GM21447 (cell line): ENCODE data around the gene ANKS4B.
"Not testable (repeated sequence)": the region's sequence is repeated elsewhere in the genome, so short reads cannot be mapped to it uniquely, and the experiment has no call there.

ENCODE experiments used
- ATAC-seq: cut with Tn5 transposase; IDR thresholded peaks from one replicate; pipeline ENCODE4 v1.9.1; 2021; ENCODE audit not compliant: unreplicated experiment

ANKS4B gene

DNA sequence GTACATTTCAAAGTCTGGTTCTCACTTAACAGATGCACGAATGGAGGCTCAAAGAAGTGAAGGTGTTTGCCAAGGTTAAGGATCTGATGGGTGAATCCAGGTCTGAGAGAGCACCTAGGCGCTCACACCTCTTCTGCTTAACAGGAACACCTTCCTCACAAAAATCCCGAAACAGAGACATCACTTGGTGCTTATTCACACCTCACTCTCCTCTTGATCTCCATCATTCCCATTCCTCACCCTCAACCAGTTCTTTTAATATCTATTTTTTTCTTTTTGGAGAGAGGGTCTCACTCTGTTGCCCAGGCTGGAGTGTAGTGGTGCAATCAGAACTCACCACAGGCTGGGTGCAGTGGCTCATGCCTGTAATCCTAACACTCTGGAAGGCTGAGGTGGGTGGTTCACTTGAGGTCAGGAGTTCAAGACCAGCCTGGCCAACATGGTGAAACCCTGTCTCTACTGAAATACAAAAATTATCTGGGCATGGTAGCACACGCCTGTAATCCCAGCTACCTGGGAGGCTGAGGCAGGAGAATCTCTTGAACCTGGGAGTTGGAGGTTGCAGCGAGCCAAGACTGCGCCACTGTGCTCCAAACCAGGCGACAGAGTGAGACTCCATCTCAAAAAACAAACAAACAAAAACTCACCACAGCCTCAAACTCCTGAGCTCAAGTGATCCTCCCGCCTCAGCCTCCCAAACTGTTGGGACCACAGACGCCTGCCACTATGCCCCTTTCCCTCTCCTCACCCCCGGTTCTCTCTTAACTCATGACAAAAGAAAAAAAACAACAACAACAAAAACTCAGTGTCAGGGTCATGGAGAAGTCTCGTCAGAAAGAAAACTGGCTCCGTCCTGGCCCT, 29.5 kb downstream of the ANKS4B start:
- ATAC-seq: no peak

DNA sequence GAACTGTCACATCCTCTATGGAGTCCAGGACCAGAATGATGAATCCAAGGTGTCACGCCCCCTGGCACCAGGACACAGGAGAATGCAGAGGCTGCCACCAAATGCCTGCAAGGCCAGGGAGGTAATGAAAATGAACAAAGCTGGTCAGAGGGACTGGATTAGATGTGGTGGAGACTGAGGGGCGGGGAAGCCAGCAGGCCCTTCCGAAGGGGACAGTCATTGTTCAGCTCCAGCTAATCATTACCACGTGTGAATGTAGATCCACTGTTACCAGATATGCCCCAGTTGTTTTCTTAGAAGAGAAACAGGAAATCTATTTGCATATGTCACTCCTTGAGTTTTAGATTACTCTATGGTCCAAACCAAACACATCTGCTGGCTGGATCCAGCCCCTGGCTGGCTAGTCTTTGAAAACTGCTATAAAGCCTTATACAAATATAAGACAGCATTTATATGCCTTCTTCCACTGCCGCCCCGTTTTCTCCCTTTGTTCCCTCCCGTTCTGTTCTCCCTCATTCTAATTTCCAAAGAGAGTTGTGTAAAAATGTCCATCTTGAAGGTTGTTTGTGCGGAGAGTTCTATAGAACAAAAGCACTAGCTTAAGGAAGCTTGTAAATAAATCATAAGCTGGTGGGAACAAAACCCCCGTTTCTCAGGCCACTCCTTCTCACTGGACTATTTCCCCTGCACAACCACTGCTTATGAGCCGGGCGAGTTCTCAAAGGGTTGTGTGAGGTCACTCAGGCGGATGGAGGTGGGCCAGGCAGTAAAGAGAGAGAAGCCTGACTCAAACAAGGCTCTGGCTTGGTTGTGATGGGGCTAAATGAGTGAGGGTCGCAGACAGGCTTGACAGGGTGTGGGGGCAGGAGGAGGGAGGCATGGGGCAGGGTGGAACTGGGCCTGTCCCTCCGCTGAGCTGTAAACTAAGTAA, 30.4 kb downstream of the ANKS4B start:
- peak; percentile 92 for ATAC-seq

DNA sequence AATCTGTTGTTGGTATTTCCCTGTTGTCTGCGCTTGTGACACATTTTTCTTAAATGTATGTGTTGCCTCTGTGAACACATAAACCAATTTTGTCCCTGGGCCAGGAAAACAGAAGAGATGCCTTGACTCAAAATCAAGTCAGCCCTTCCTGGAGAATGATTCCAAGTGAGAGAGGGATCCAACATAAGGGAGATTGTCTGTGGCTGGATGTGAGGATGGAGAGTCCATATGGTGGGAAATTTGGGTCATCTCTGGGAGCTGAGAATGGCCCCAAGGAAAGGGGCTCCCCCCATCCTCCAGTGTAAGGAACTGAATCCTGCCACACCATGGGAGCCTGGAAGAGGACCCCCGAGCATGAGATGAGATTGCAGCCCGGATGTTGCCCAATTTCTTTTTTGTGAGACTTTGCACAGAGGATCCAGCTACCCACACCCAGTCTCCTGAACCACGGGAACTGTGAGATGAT, 31.1 kb downstream of the ANKS4B start:
- ATAC-seq: no peak

DNA sequence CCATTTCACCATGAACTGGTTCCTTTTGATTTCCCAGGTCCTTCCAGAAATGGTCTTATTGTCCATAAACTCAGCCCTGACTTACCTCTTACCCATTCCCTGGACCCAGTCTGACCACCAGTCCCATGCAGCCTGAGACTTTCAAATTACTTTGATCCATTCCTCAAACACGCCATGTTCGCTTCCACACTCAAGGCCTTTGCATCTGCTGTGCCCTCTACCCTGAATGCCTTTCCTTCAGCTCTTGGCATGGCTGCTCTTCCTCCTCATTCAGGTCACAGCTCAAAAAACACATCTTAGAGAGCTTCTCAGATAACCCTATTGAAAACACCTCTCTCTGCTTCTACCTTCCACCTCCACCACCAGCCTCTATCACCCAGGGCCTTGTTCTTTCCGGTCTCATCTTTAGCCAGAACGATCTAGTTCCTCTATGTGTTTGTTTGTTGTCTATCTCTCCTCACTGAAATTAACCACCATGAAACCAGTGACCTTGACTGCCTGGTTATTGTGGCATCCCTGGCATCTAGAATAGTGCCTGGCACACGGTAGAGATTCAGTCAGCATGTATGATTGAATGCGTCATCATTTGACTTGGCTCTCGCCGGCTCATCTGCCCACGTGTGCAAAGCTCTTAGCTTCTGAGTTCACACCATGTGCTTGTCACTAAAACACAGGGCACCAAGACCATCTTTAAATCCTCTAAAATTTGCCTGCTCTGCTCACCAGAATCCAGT, 31.8 kb downstream of the ANKS4B start:
- ATAC-seq: no peak

DNA sequence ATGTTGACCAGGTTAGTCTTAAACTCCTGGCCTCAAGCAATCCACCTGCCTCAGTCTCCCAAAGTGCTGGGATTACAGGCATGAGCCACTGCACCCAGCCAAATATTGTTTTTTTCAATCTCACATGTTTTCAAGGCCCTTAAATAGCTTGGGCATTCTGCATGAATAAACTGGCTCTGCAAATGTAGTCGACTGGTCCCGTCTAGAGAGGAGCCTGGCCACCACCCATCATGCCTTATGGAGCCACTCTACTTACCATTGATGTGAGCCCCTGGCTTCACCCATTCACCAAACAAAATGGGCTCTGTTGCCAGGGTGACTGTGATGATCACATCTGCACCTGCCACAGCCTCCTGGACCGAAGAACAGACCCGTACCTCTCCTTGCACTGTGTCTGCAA, 33.8 kb downstream of the ANKS4B start:
- no peak for ATAC-seq

DNA sequence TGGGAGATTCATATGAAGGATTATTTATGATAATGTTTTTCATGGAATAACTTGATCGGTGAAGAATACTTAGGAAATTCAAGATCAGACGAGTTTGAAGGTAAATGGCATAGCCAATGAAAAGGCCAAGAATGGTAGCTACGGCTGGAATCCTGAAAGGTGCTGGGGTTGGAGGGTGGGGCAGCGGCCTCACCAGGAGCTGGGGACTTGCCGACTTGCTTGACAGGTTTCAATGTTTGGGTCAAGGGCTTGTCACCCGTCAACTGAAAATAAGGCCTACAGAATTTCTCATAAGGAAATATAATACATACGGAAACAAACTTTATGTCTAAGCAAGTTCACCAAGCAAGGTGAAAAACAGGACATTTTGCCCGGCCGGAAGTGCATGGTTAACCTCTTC, 34.7 kb downstream of the ANKS4B start:
- ATAC-seq: no peak

DNA sequence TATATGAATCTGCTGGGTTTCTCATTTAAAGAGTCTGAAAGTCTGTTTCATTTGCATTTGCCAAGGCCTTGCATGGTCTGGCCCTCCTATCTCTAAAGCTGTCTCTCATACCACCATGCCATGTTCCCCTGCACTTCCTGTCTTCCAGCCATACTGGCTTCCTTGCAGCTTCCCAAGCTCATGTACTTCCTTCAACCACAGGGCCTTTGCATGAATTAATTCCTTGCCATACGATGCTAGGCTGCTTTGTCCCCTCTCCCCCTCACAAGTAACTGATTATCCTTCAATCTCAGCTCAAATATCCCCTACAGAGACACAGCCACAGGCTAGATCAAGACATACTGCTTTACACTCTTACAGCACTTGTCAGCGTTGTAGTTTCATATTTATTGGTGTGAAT, 38.8 kb downstream of the ANKS4B start:
- ATAC-seq: no peak

DNA sequence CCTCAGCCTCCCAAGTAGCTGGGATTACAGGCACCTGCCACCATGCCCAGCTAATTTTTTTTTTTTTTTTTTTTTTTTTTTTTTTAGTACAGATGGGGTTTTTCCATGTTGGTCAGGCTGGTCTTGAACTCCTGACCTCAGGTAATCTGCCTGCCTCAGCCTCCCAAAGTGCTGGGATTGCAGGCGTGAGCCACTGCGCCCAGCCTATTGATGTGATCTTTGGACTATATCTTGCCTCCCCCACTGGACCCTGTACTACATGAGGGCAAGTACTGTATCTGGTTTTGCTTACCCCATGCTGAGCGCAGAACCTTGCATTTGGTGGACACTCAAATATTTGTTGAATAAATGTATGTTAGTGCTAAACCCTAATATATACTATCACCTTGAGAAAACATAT, 39.3 kb downstream of the ANKS4B start:
- ATAC-seq: not testable (repeated sequence)

DNA sequence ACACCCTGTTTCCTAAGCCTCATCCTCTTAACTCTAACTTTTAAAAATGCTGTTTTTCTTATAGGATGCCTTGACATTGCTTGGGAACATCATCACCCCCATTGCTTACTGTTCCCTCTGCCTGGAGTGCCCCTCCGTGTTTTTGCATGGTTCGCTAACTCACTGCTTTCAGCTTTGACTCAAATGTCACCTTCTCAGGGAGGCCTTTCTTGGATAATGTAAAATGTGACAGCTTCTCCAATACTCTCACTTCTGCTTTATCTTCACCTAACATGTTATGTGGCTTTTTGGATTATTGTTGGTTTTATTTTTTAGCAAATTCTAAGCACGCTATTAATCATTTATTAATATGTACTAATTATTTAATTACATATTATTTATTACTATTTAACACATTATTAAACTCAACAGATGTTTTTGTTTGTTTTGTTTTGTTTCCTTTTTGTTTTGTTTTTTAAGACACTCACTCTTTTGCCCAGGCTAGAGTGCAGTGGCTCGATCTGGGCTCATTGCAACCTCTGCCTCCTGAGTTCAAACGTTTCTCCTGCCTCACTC, 40.8 kb downstream of the ANKS4B start:
- no peak for ATAC-seq

DNA sequence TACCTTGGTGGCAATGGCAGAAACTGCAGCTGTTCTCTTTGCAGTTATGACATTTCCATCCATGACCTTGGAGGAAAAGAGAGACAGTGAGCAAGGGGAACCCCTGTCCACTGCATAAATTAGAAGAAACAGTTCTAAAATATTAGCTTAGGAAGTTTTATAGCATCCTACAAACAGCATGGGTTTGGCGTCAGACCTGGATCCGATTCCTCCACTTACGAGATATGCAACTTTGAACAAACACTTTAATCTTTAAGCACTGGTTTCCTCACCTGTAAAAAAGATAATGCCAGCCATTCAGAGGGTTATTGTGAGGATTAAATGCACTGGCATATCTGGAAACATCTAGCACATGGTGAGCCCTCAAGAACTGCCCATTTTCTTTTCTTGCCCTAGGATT, 42.0 kb downstream of the ANKS4B start:
- no peak for ATAC-seq

DNA sequence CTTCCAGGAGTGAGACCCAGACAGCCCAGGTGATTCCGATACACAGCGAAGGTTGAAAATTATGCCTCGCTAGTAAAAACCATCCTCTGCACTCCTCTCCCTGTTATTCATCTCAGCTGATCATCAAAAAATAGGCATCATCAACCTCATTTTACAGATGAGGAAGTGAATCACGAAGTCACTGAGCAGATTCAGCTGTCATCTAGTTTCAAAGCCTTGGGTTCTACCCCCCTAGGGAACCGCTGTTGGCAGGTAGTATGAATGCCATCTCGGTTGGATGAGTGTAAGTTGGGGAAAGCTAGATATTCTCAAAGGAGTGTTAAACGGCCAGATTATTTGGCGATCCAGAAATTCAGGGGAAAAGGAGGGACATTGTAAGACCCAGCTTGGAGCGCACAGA, 42.6 kb downstream of the ANKS4B start:
- ATAC-seq: no peak

DNA sequence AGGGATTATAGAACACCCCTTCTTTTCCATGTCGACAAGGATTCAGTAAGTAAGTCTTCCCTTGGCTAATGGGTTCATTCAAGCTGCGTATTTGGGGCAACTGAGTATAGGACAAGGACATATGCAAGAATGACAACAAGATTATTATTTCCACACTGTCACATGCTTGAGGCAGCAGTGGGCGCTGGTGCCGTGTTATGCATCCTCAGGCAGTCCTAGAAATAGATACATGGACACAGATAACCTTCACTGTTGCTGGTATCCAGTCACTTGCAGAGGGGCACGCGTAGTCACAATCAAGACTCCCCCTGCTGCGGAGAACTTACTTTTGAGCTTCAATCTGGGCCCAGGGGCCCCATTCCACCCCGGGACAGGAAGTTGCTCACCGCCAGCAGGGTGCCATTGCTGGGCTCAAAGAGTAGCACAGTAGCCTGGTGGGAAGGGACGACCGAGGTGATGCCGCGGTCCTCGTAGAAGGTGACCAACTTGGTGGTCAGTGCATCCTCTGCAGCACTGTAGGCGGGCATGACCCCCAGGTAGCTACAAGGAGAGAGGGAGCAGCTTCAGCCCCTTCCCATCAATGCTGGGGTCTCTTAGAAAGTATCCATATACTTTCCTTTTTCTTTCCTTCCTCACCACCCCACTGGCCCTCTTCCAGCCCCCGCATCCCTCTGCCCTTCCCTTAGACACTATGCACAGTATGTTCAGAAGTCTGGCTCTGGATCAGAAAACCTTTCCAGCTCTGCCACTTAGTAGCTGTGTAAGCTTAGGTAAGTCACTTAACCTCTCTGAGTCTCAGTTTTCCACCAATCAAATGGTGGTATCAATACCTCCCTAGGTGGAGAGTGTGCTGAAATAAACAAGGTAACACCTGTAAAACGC, 43.8 kb downstream of the ANKS4B start:
- ATAC-seq: no peak

DNA sequence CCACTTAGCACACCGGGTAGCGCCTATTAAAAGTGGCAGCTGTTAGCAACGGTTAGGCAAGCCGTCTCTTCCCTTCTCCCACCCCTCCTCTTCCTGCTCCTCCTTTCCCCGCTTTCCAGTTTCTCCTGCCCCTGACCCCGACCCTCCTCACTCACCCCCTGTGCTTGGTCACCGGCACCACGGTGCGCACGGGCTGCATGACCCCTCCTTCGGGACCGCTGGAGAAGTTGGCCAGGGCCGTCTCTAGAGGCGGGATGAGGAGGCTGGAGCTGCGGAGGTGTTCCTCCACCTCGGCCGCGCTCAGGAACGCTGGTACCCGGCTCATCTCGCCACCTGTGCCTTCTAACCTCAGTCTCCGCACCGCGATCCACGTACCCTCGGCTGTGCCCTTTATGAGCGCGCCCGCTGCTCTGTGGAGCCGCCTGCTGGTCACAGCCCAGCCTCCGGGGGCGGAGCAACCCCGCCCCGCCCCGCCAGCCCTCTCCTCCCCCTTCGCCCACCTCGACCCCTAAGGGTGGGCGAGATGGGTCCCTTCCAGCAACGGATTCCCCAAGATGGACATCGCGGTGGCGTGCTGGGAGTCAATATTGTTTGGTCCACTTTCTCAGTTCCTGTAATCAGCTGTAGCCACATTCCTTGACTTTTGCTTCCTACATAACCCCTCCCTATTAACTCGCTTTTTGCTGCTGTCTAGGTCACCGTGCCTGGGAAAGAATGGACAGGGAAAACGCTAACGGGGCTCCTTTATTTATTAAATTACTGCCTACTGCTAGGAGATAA, 44.6 kb downstream of the ANKS4B start, which contains the start of gene CRYM:
TSS of gene CRYM (minus strand) at position 364 of the 780 bp plus-strand sequence. CDS start at position 325, 39 bp downstream.
- no peak for ATAC-seq

DNA sequence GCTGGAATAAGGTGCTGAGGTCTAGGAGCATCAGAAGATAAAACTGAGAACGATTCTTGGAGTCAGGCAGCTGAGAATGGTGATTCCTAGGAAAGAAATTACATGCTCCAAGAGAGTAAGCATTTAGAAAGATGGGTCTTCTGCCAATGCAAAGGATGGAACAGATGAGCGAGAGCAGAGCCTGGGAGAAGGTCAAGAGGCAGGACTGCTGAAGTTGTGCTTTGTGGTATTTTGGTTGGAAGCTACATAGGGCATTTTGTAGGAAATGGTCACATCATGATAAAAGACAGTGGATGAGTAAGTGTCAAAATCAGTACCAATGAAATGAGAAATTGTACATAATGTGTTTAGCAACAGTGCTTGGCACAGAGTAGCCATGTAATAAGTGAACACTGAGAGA, 46.0 kb downstream of the ANKS4B start:
- ATAC-seq: no peak

DNA sequence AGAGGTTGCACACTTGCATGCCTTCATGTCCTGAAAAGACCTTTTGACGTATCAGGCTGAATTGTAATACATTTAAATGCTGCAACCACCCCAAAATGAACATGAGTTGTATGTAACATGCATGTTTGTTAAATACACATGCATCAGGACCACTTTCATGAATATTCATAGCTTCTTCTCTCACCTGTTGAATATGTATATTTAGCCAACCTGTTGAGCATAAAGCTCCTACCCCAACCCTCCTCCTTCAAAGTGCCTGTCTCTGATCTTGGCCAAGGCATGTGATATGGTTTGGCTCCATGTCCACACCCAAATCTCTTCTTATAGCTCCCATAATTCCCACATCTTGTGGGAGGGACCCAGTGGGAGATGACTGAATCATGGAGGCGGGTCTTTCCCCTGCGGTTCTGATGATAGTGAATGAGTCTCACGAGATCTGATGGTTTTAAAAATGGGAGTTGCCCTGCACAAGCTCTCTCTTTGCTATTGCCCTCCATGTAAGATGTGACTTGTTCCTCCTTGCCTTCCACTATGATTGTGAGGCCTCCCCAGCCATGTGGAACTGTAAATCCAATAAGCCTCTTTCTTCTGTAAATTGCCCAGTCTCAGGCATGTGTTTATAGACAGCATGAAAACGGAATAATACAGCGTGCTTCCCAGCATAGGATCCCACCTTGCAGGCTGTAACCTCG, 48.3 kb downstream of the ANKS4B start:
- ATAC-seq: no peak

DNA sequence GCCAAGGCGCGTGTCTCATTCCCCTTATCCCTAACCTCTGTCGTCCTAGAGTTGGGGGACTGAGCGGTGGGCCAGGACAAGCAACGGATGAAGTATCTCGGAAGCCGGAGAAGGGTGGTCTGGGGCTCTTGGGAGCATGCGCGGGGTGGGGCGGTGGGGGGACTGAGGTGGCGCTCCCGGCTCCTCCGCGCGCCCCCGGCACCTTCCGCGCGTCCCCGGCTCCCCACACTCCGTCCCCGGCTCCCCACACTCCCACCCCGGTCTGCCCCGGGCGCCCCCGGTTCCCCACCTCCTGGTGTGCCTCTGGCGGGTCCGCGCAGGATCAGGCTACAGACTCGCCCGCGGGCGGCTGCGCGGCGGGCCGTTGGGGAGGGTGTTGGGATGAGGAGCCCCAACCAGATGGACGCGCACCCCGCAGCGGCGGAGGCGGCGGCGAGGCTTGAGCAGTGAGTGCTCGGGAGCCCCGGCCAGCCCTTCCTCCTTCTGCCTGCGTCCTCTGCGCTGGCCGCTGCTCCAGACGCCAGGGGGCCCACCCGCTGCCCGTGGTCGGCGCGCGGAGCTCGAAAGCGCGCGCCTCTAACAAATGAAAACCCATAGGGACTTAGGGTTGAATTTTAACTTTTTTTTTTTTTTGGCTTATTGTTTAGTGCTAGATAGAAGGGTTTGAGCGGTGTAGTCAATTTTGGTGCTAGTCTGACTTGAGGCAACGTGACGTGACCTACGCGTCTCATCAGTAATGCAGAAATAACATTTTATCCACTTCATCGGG, 50.2 kb downstream of the ANKS4B start:
- no peak for ATAC-seq

DNA sequence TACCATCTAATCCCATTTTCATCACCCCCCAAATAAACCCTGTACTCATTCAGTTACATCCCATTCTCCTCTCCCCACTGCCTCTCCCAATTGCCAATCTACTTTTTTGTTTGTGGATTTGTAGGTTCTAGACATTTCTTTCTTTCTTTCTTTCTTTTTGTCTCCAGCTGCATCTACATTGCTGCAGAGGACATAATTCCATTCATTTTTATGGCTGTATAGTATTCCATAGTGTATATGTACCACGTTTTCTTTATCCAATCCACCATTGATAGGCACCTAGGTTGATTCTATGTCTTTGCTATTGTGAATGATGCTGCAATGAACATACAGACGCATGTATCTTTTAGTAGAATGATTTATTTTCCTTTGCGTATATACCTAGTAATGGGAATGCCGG, 50.9 kb downstream of the ANKS4B start:
- no peak for ATAC-seq

DNA sequence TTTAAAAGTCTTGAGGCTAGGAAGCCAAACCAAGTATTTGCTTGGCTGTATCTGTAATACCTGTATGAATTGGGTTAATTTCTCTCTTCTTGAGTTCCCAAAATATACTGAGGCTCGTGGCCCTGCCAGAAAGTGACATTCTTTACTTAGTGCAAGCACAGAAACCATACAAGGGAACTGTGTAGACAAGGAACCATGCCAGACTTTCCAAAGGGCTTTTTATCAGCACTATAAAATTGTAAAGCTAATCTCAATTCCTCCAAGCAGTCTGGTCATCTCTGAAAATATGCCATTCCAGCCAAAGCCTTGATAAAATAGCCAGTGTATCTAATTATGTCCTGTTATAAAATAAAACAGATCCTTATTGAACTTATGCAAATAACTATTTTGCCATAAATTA, 51.8 kb downstream of the ANKS4B start:
- no peak for ATAC-seq
